K562 (cell line): Measurements from ENCODE around the gene CGN. TPM values are rescaled to one million over a fixed set of nuclear protein-coding genes. Genes with fewer than 3 reads are reported as not detected.

Experiments
- ARID3B ChIP-seq: fragments of 250-450 bp; sonication (Bioruptor Pico); IDR thresholded peaks from 2 replicates; pipeline ENCODE4 v1.4.0; 2020; ENCODE audit warnings: borderline replicate concordance
- CTBP1 ChIP-seq: fragments of 450-650 bp; IDR thresholded peaks from 2 replicates; pipeline ENCODE4 v1.6.1; 2016; ENCODE audit warnings: borderline replicate concordance
- EHMT2 ChIP-seq: fragments of 450-650 bp; IDR thresholded peaks from 2 replicates; pipeline ENCODE4 v1.6.1; 2018; ENCODE audit warnings: antibody characterized with exemption
- GATAD2B ChIP-seq: fragments of 450-650 bp; IDR thresholded peaks from 2 replicates; pipeline ENCODE4 v1.6.1; 2017; ENCODE audit warnings: mild to moderate bottlenecking, borderline replicate concordance
- JUND ChIP-seq, 2 experiments: IDR thresholded peaks; 2 replicates in 1 of 2; 3 replicates in 1 of 2; pipeline ENCODE4 v1.6.1; 2011; ENCODE audit warnings: borderline replicate concordance in 2 of 2, low read depth in 2 of 2, low read length in 2 of 2, improper control_type of control experiment in 1 of 2, missing biosample characterization in 1 of 2, missing genetic modification characterization in 1 of 2, missing genetic modification reagents in 1 of 2
- MEIS2 ChIP-seq: fragments of 450-650 bp; IDR thresholded peaks from 2 replicates; pipeline ENCODE4 v1.6.1; 2014; ENCODE audit warnings: mild to moderate bottlenecking; ENCODE audit not compliant: partially characterized antibody
- MXI1 ChIP-seq: IDR thresholded peaks from 2 replicates; pipeline ENCODE4 v1.6.1; 2011; ENCODE audit warnings: low read depth, mild to moderate bottlenecking, improper control_type of control experiment, low read length
- PRDM10 ChIP-seq: fragments of 450-650 bp; IDR thresholded peaks from 2 replicates; pipeline ENCODE4 v1.6.1; 2018; ENCODE audit not compliant: partially characterized antibody
- USF1 ChIP-seq: sonication (generic); formaldehyde crosslinking; IDR thresholded peaks from 2 replicates; pipeline ENCODE4 v1.9.0; 2022; ENCODE audit warnings: mild to moderate bottlenecking, missing genetic modification reagents
- ZBTB49 ChIP-seq: sonication (generic); formaldehyde crosslinking; IDR thresholded peaks from 2 replicates; pipeline ENCODE4 v1.8.0; 2022; ENCODE audit warnings: missing genetic modification reagents, mild to moderate bottlenecking, borderline replicate concordance
- ZNF143 ChIP-seq: sonication (generic); formaldehyde crosslinking; IDR thresholded peaks from 2 replicates; pipeline ENCODE4 v1.9.0; 2022; ENCODE audit warnings: mild to moderate bottlenecking, missing genetic modification reagents
- ZNF347 ChIP-seq: fragments of 450-650 bp; formaldehyde crosslinking; IDR thresholded peaks from 2 replicates; pipeline ENCODE4 v1.4.0; 2020; ENCODE audit warnings: low read depth, mild to moderate bottlenecking, moderate library complexity
- ZNF395 ChIP-seq: fragments of 200-800 bp; sonication (Bioruptor generic); IDR thresholded peaks from 2 replicates; pipeline ENCODE4 v1.6.1; 2017; ENCODE audit warnings: missing genetic modification characterization, missing compliant biosample characterization
- polyA plus RNA-seq, 8 experiments: library from polyadenylated mRNA; depleted of rRNA in 4 of 8; stranded (reverse) in 5 of 8; unstranded in 3 of 8; fragments of >200 nt; fragmentation: Nextera tagmentation in 2 of 8; fragmentation: Illumina TruSeq in 1 of 8; extraction: Ambion mirVana in 2 of 8; extraction: Trizol in 1 of 8; gene quantifications; 2 replicates each; pipeline versions ENCODE4 v1.2.1 to v1.2.3, GENCODE V29; 2011 to 2014; ENCODE audit warnings: inconsistent platforms in 1 of 8, missing spikeins in 1 of 8
- total RNA-seq, 7 experiments: library from RNA; depleted of rRNA in 6 of 7; stranded (reverse); fragments of >200 nt in 6 of 7; fragmentation: Illumina TruSeq in 2 of 7; extraction: Trizol in 2 of 7; gene quantifications; 2 replicates each; pipeline versions ENCODE4 v1.2.1 to v1.2.3, GENCODE V29; 2011 to 2021; ENCODE audit warnings: low replicate concordance in 1 of 7

Gene CGN
- total and polyA plus RNA-seq, 9 of the 15 experiments (the other 6 are each of a cell fraction or from before 2014, with no cell fraction given) = 0.03 to 1.4 (median 0.14) TPM; not detected in 2

- TF ChIP-seq USF1 (CRISPR knock-in tag) = no peak
- TF ChIP-seq CTBP1 = peak; percentile 90
- TF ChIP-seq ZNF347 (CRISPR knock-in tag) = no peak
- no peak for TF ChIP-seq ARID3B (CRISPR knock-in tag)
- peak; percentile 83 for TF ChIP-seq EHMT2
- no peak for TF ChIP-seq ZNF143 (CRISPR knock-in tag)
- peak; percentile 55 for TF ChIP-seq PRDM10
- TF ChIP-seq JUND (IDR thresholded peaks at IDR 0.05; ENCODE audit: borderline replicate concordance, low read depth, low read length) = peak; percentile 98
- TF ChIP-seq JUND (tag; IDR thresholded peaks at IDR 0.05; ENCODE audit: borderline replicate concordance, low read depth, low read length) = peak; percentile 95; the same call in 2 of the 3 replicates
- TF ChIP-seq ZNF395 (CRISPR knock-in tag) = peak; percentile 70; the same call in 1 of the 2 replicates
- no peak for TF ChIP-seq ZBTB49 (CRISPR knock-in tag)
- TF ChIP-seq MXI1 = no peak
- peak; percentile 7 for TF ChIP-seq MEIS2
- no peak for TF ChIP-seq GATAD2B
Observed at GRCh38 chr1:151574575-151575529, 63.7 kb downstream of the CGN start (continued).
